Measurements from ENCODE around the gene HIKESHI.
"Not testable (repeated sequence)": the region's sequence is repeated elsewhere in the genome, so short reads cannot be mapped to it uniquely, and the experiment has no call there.

The HIKESHI gene

DNA sequence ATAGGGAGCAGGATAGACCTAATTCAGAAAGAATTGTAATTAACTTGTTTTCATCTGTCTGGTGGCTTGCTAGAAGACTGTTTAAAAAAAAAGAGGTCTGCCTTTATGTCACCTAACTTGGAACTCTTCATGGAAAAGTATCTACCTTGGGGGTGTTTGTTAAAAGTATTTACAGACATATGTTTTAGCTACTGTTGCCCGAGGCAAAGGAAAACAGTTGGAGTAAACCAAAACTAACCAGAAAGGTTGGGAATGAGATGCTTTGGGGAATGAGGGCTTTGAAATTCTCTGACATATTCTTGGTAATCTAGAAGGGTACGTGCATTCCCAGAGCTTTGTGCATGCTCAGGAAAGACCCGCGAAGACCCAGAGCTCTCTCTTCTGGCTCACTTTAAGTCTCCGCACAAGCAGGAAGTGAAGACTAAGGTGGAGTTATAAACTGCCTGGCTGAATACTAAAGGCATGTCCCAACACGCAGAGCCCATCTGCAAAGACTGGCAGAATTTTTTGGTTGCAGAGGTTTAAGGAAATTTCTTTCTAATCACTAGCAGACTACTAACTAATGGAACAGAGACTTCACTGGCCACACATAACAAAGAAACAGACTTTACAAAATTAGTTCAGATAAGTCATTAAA lies 33.2 kb downstream of the HIKESHI start:
- H3K36me3 ChIP-seq (ENCODE audit: control insufficient read depth in 4 of 4, insufficient read depth in 4 of 4, low read length in 3 of 4) = peaks cover 8 to 46% (median 21%) of the 10 kb centered on the region in 4 experiments
- no peak for DNase-seq
- CTCF ChIA-PET = interaction anchor here (0.7 kb wide), 1 partner anchor 120 kb away, joined by 3 read pairs; no protein-coding TSS in a partner anchor

DNA sequence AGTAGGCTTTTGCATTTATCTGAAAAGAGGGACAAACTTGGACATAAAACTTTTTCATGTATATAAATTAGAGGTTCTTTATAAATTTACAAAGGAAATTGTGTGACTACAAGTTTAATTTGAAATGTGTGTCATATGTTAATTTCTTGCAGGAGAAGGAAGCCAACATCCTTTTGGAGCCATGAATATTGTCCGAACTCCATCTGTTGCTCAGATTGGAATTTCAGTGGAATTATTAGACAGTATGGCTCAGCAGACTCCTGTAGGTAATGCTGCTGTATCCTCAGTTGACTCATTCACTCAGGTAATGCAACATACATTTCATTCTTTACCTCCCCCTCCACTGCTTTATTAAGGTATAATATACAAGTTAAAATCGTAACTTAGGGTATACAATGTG lies 35.2 kb downstream of the HIKESHI start:
- WGBS (ENCODE audit: insufficient coverage) = no CpG with 5 or more reads among the region's 2 CpGs
- peaks cover 8 to 46% (median 21%) of the 10 kb centered on the region in 4 experiments for H3K36me3 ChIP-seq (ENCODE audit: control insufficient read depth in 4 of 4, insufficient read depth in 4 of 4, low read length in 3 of 4)
- CTCF ChIA-PET = interaction anchor here (0.6 kb wide), 1 partner anchor 322 kb away, joined by 3 read pairs; no protein-coding TSS in a partner anchor
- H3K4me1 ChIP-seq (ENCODE audit: control extremely low read depth in 1 of 4, control insufficient read depth in 4 of 4, insufficient read depth in 4 of 4, low read length in 3 of 4) = no peaks in the 10 kb centered on the region
- peaks cover 0 to 13% (median 10%) of the 10 kb centered on the region in 5 experiments for H3K9me3 ChIP-seq (ENCODE audit: control extremely low read depth in 1 of 5, control insufficient read depth in 4 of 5, insufficient read depth in 2 of 5, low read depth in 1 of 5, low read length in 4 of 5)
- no peak for DNase-seq
- POLR2A ChIA-PET = no interaction called here
- H3K4me3 ChIP-seq (ENCODE audit: control insufficient read depth in 1 of 7, extremely low read depth in 1 of 7, insufficient read depth in 4 of 7, low read depth in 2 of 7, low read length in 6 of 7) = no peak overlapping the region
- no peak overlapping the region for H3K27ac ChIP-seq (ENCODE audit: insufficient read depth in 1 of 2, low read depth in 1 of 2, low read length in 2 of 2, poor library complexity in 1 of 2, severe bottlenecking in 2 of 2)
- no peaks in the 10 kb centered on the region for H3K27me3 ChIP-seq (replicated peaks in 2 of 5; ENCODE audit: control insufficient read depth in 4 of 5, insufficient read depth in 5 of 5, low read length in 4 of 5)

More for the DNA sequence above, 33.2 kb downstream of the HIKESHI start:
- Histone ChIP-seq H3K4me1 (ENCODE audit: control extremely low read depth in 1 of 4, control insufficient read depth in 4 of 4, insufficient read depth in 4 of 4, low read length in 3 of 4) (no peaks in the 10 kb centered on the region), H3K9me3 (ENCODE audit: control extremely low read depth in 1 of 5, control insufficient read depth in 4 of 5, insufficient read depth in 2 of 5, low read depth in 1 of 5, low read length in 4 of 5) (peaks cover 0 to 13% (median 10%) of the 10 kb centered on the region in 5 experiments), H3K27me3 (replicated peaks in 2 of 5; ENCODE audit: control insufficient read depth in 4 of 5, insufficient read depth in 5 of 5, low read length in 4 of 5) (no peaks in the 10 kb centered on the region), H3K27ac (ENCODE audit: insufficient read depth in 1 of 2, low read depth in 1 of 2, low read length in 2 of 2, poor library complexity in 1 of 2, severe bottlenecking in 2 of 2) (no peak overlapping the region), H3K4me3 (ENCODE audit: control insufficient read depth in 1 of 7, extremely low read depth in 1 of 7, insufficient read depth in 4 of 7, low read depth in 2 of 7, low read length in 6 of 7) (no peak overlapping the region)
- WGBS (ENCODE audit: insufficient coverage) = 100% methylated on average over 5 of the region's 6 CpGs
- POLR2A ChIA-PET = no interaction called here

DNA sequence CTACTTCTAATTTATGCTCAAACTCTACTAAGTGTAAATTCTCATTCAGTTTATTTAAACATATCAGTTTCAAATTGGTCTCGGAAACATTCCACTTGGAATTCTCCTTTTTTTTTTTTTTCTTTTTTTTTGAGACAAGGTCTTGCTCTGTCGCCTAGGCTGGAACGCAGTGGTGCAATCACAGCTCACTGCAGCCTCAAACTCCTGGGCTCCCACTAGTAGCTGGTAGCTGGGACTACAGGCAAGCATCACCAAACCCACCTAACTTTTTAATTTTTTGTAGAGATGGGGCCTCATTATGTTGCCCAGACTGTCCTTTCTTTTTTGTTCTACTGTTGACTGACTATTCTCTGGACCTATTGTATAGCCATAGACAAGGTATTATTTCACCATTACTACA lies 39.3 kb downstream of the HIKESHI start:
- H3K4me1 ChIP-seq (ENCODE audit: control extremely low read depth in 1 of 4, control insufficient read depth in 4 of 4, insufficient read depth in 4 of 4, low read length in 3 of 4) = no peaks in the 10 kb centered on the region
- no peak for DNase-seq
- POLR2A ChIA-PET = interaction anchor here (0.6 kb wide), 2 partner anchors 10 to 93 kb away, joined by 3 to 4 read pairs; no protein-coding TSS in a partner anchor
- H3K9me3 ChIP-seq (ENCODE audit: control extremely low read depth in 1 of 5, control insufficient read depth in 4 of 5, insufficient read depth in 2 of 5, low read depth in 1 of 5, low read length in 4 of 5) = peaks cover 0 to 4% (median 3%) of the 10 kb centered on the region in 5 experiments
- H3K27ac ChIP-seq (ENCODE audit: insufficient read depth in 1 of 2, low read depth in 1 of 2, low read length in 2 of 2, poor library complexity in 1 of 2, severe bottlenecking in 2 of 2) = no peak overlapping the region
- peaks cover 5 to 32% (median 8%) of the 10 kb centered on the region in 4 experiments for H3K36me3 ChIP-seq (ENCODE audit: control insufficient read depth in 4 of 4, insufficient read depth in 4 of 4, low read length in 3 of 4)
- WGBS (ENCODE audit: insufficient coverage) = 100% methylated on average over 1 of the region's 3 CpGs
- H3K27me3 ChIP-seq (replicated peaks in 2 of 5; ENCODE audit: control insufficient read depth in 4 of 5, insufficient read depth in 5 of 5, low read length in 4 of 5) = no peaks in the 10 kb centered on the region
- no peak overlapping the region for H3K4me3 ChIP-seq (ENCODE audit: control insufficient read depth in 1 of 7, extremely low read depth in 1 of 7, insufficient read depth in 4 of 7, low read depth in 2 of 7, low read length in 6 of 7)
- CTCF ChIA-PET = no interaction called here

GRCh38 chr11:86346513-86346912 lies 44.5 kb downstream of the HIKESHI start:
- CTCF ChIA-PET = no interaction called here
- DNase-seq = no peak
- no peaks in the 10 kb centered on the region for H3K4me1 ChIP-seq (ENCODE audit: control extremely low read depth in 1 of 4, control insufficient read depth in 4 of 4, insufficient read depth in 4 of 4, low read length in 3 of 4)
- peaks cover 6 to 13% (median 7%) of the 10 kb centered on the region in 4 experiments for H3K36me3 ChIP-seq (ENCODE audit: control insufficient read depth in 4 of 4, insufficient read depth in 4 of 4, low read length in 3 of 4)
- H3K27ac ChIP-seq (ENCODE audit: insufficient read depth in 1 of 2, low read depth in 1 of 2, low read length in 2 of 2, poor library complexity in 1 of 2, severe bottlenecking in 2 of 2) = no peak overlapping the region
- 92% methylated on average over 3 of the region's 3 CpGs for WGBS (ENCODE audit: insufficient coverage)
- H3K4me3 ChIP-seq (ENCODE audit: control insufficient read depth in 1 of 7, extremely low read depth in 1 of 7, insufficient read depth in 4 of 7, low read depth in 2 of 7, low read length in 6 of 7) = no peak overlapping the region
- POLR2A ChIA-PET = no interaction called here
- H3K9me3 ChIP-seq (ENCODE audit: control extremely low read depth in 1 of 5, control insufficient read depth in 4 of 5, insufficient read depth in 2 of 5, low read depth in 1 of 5, low read length in 4 of 5) = no peaks in the 10 kb centered on the region
- H3K27me3 ChIP-seq (replicated peaks in 2 of 5; ENCODE audit: control insufficient read depth in 4 of 5, insufficient read depth in 5 of 5, low read length in 4 of 5) = no peaks in the 10 kb centered on the region

DNA sequence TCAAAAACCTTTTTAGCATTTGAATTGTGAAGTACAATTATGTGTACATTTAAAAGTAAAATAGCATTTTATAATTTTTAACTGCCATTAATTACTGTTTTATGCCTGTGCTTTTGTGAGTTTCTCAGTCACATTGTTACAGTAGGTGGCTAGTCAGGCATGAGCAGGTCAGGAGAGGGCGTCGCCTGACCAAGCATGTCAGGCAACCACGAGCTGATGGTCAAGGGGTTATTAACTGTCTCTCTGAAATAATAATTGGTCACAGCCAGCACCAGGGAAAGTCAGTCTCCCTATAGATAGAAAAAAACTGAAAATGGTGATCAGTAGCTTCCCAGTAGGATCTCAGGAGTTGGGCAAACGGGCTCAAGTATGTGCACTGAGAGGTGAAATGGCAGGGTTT lies 53.2 kb downstream of the HIKESHI start:
- no peak overlapping the region for H3K27ac ChIP-seq (ENCODE audit: insufficient read depth in 1 of 2, low read depth in 1 of 2, low read length in 2 of 2, poor library complexity in 1 of 2, severe bottlenecking in 2 of 2)
- no peak overlapping the region for H3K4me3 ChIP-seq (ENCODE audit: control insufficient read depth in 1 of 7, extremely low read depth in 1 of 7, insufficient read depth in 4 of 7, low read depth in 2 of 7, low read length in 6 of 7)
- no peaks in the 10 kb centered on the region for H3K9me3 ChIP-seq (ENCODE audit: control extremely low read depth in 1 of 5, control insufficient read depth in 4 of 5, insufficient read depth in 2 of 5, low read depth in 1 of 5, low read length in 4 of 5)
- CTCF ChIA-PET = no interaction called here
- H3K27me3 ChIP-seq (replicated peaks in 2 of 5; ENCODE audit: control insufficient read depth in 4 of 5, insufficient read depth in 5 of 5, low read length in 4 of 5) = no peaks in the 10 kb centered on the region
- no peaks in the 10 kb centered on the region for H3K4me1 ChIP-seq (ENCODE audit: control extremely low read depth in 1 of 4, control insufficient read depth in 4 of 4, insufficient read depth in 4 of 4, low read length in 3 of 4)
- no peak for DNase-seq
- 100% methylated on average over 4 of the region's 4 CpGs for WGBS (ENCODE audit: insufficient coverage)
- POLR2A ChIA-PET = no interaction called here
- H3K36me3 ChIP-seq (ENCODE audit: control insufficient read depth in 4 of 4, insufficient read depth in 4 of 4, low read length in 3 of 4) = no peaks in the 10 kb centered on the region

DNA sequence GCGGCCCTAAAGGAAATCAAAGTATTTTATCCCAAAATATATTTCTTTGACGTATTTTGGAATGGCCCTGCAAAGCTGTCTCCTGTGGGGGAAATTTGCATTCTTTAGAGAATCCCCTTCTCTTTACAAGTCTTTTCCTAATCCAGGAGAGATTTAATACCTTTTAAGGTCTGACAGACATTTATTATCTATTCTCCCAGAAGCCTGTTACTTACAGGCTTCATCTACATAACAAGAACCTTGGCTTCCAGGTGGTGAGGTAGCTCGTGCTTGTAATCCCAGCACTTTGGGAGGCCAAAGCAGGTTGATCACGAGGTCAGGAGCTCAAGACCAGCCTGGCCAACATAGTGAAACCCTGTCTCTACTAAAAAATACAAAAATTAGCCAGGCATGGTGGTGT lies 55.4 kb downstream of the HIKESHI start:
- H3K4me1 ChIP-seq (ENCODE audit: control extremely low read depth in 1 of 4, control insufficient read depth in 4 of 4, insufficient read depth in 4 of 4, low read length in 3 of 4); H3K9me3 ChIP-seq (ENCODE audit: control extremely low read depth in 1 of 5, control insufficient read depth in 4 of 5, insufficient read depth in 2 of 5, low read depth in 1 of 5, low read length in 4 of 5); H3K36me3 ChIP-seq (ENCODE audit: control insufficient read depth in 4 of 4, insufficient read depth in 4 of 4, low read length in 3 of 4); H3K27me3 ChIP-seq (replicated peaks in 2 of 5; ENCODE audit: control insufficient read depth in 4 of 5, insufficient read depth in 5 of 5, low read length in 4 of 5); H3K27ac ChIP-seq (ENCODE audit: insufficient read depth in 1 of 2, low read depth in 1 of 2, low read length in 2 of 2, poor library complexity in 1 of 2, severe bottlenecking in 2 of 2); DNase-seq; CTCF ChIA-PET; POLR2A ChIA-PET; H3K4me3 ChIP-seq (ENCODE audit: control insufficient read depth in 1 of 7, extremely low read depth in 1 of 7, insufficient read depth in 4 of 7, low read depth in 2 of 7, low read length in 6 of 7): not testable (repeated sequence)
- WGBS (ENCODE audit: insufficient coverage) = 100% methylated on average over 2 of the region's 4 CpGs

GRCh38 chr11:86358720-86359119 lies 56.7 kb downstream of the HIKESHI start:
- Histone ChIP-seq H3K4me3 (ENCODE audit: control insufficient read depth in 1 of 7, extremely low read depth in 1 of 7, insufficient read depth in 4 of 7, low read depth in 2 of 7, low read length in 6 of 7) (no peak overlapping the region), H3K9me3 (ENCODE audit: control extremely low read depth in 1 of 5, control insufficient read depth in 4 of 5, insufficient read depth in 2 of 5, low read depth in 1 of 5, low read length in 4 of 5) (peaks cover 0 to 3% (median 0%) of the 10 kb centered on the region in 5 experiments), H3K27ac (ENCODE audit: insufficient read depth in 1 of 2, low read depth in 1 of 2, low read length in 2 of 2, poor library complexity in 1 of 2, severe bottlenecking in 2 of 2) (no peak overlapping the region), H3K4me1 (ENCODE audit: control extremely low read depth in 1 of 4, control insufficient read depth in 4 of 4, insufficient read depth in 4 of 4, low read length in 3 of 4) (no peaks in the 10 kb centered on the region), H3K36me3 (ENCODE audit: control insufficient read depth in 4 of 4, insufficient read depth in 4 of 4, low read length in 3 of 4) (no peaks in the 10 kb centered on the region), H3K27me3 (replicated peaks in 2 of 5; ENCODE audit: control insufficient read depth in 4 of 5, insufficient read depth in 5 of 5, low read length in 4 of 5) (no peaks in the 10 kb centered on the region)
- POLR2A ChIA-PET = no interaction called here
- no peak for DNase-seq
- WGBS (ENCODE audit: insufficient coverage) = 100% methylated on average over 3 of the region's 3 CpGs
- CTCF ChIA-PET = no interaction called here

All from common myeloid progenitor, CD34-positive (primary cell).